ENCODE results near the gene EFCAB7.

DNA sequence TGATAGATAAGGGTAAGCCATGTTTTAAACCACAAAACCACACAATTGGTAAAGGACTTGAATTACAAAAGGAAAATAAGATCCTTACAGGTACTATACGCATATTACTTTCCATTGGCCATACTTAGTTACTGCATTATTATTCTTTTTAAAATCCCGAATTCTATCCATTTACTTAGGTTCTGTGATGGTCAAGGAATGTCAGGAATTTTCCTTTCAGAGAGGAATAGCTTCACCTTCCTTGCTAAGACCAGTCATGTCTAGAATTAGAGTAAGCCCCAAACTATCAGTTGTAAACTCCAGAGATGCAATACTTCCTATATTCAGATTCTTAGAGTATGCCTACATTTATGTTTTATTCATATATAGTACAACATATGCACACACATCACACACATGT lies 13.7 kb downstream of the EFCAB7 start:
- TF ChIP-seq, protein P1, sequence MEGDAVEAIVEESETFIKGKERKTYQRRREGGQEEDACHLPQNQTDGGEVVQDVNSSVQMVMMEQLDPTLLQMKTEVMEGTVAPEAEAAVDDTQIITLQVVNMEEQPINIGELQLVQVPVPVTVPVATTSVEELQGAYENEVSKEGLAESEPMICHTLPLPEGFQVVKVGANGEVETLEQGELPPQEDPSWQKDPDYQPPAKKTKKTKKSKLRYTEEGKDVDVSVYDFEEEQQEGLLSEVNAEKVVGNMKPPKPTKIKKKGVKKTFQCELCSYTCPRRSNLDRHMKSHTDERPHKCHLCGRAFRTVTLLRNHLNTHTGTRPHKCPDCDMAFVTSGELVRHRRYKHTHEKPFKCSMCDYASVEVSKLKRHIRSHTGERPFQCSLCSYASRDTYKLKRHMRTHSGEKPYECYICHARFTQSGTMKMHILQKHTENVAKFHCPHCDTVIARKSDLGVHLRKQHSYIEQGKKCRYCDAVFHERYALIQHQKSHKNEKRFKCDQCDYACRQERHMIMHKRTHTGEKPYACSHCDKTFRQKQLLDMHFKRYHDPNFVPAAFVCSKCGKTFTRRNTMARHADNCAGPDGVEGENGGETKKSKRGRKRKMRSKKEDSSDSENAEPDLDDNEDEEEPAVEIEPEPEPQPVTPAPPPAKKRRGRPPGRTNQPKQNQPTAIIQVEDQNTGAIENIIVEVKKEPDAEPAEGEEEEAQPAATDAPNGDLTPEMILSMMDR (IDR thresholded peaks at IDR 0.05): no peak
- no peak for TF ChIP-seq POLR2A (IDR thresholded peaks at IDR 0.05)
- no peak for TF ChIP-seq POLR2AphosphoS5 (IDR thresholded peaks at IDR 0.05)

Measured in breast epithelium (tissue), 3 donors.